ENCODE data around the gene AFAP1L2. TPM values are rescaled to one million over a fixed set of nuclear protein-coding genes. Genes with fewer than 3 reads are reported as not detected.

The AFAP1L2 gene
- total RNA-seq, 2 donors from 2014 or later = 1.3 to 8.8 TPM

DNA sequence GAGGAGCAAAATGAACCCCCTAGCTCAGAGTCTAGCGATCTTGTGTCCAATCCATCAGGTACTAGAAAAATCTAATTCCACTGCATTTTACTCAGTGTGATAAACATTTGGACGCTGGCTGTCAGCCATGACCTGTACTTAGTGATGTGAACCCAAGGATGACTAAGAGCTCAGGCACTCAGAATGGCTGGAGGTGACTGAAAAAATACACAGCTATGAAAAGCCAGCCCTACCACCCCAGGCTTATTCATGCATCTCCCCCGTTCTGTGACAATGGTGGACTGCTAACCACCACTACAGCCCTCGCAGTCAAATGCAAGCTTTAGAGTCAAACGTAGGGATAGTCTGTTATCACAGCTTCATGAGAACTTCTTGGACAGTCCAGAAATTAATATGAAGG is 14.9 kb downstream of the AFAP1L2 start:
- no peak overlapping the region for H3K4me3 Mint-ChIP-seq
- no peaks in the 10 kb centered on the region for H3K9me3 Mint-ChIP-seq
- DNase-seq (ENCODE audit: low spot score) = peak; percentile 39
- peaks cover 9 to 11% of the 10 kb centered on the region in 2 donors for H3K4me1 Mint-ChIP-seq (ENCODE audit: low read depth in 2 of 2)
- ATAC-seq = no peak
- no peaks in the 10 kb centered on the region for H3K36me3 Mint-ChIP-seq
- H3K27me3 Mint-ChIP-seq = peaks cover 12 to 39% of the 10 kb centered on the region in 2 donors
- no peak overlapping the region for H3K27ac Mint-ChIP-seq

DNA sequence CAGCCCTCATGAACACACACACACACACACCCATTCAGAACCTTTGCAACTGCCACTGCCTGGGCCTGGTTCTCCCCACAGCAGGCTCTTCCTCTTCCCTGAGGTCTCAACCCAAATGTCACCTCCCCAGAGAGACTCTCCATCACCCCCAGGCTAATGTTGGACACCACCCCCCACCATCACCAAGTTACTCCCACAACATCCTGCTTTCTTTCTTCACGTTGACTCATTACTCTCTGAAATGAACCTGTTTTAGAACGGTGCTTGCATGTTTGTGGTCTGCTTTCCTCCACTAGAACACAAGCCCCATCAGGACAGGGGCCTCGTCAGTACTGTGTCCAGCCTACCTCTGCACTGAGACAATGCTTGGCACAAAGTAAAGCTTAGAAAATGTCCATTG is 16.0 kb downstream of the AFAP1L2 start:
- peaks cover 8 to 9% of the 10 kb centered on the region in 2 donors for H3K4me1 Mint-ChIP-seq (ENCODE audit: low read depth in 2 of 2)
- H3K27me3 Mint-ChIP-seq = peaks cover 10 to 30% of the 10 kb centered on the region in 2 donors
- ATAC-seq (peak; percentile 57 to 70), DNase-seq (ENCODE audit: low spot score) (peak; percentile 45)
- H3K27ac Mint-ChIP-seq = peak overlapping the region in 1 of 2 donors; percentile 36
- no peaks in the 10 kb centered on the region for H3K36me3 Mint-ChIP-seq
- peak overlapping the region; percentile 9 for H3K4me3 Mint-ChIP-seq
- H3K9me3 Mint-ChIP-seq = no peaks in the 10 kb centered on the region

DNA sequence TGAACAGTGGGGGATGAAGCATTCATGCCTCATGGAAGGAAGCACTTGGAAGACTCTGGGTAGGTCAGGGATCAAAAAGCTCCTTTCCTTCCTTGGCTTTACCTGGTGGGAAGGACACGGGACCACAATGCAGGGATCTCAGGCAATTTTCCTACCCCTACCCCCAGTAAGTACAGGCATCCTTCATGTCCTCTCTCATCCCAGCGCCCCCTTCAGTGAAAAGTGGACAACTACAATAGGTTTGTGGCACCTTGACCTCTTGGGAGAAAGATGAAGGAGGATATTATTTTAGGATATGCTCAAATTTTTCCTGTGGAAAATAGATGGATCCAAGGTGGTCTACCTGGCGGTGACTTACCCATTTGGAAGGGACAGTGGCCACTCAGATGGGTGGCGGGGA is 16.5 kb downstream of the AFAP1L2 start:
- Mint-ChIP-seq H3K9me3 (no peaks in the 10 kb centered on the region), H3K36me3 (no peaks in the 10 kb centered on the region), H3K4me1 (ENCODE audit: low read depth in 2 of 2) (peaks cover 8 to 9% of the 10 kb centered on the region in 2 donors), H3K4me3 (no peak overlapping the region), H3K27ac (peak overlapping the region in 1 of 2 donors; percentile 36), H3K27me3 (peaks cover 13 to 30% of the 10 kb centered on the region in 2 donors)
- ATAC-seq (no peak), DNase-seq (ENCODE audit: low spot score) (peak; percentile 44)

DNA sequence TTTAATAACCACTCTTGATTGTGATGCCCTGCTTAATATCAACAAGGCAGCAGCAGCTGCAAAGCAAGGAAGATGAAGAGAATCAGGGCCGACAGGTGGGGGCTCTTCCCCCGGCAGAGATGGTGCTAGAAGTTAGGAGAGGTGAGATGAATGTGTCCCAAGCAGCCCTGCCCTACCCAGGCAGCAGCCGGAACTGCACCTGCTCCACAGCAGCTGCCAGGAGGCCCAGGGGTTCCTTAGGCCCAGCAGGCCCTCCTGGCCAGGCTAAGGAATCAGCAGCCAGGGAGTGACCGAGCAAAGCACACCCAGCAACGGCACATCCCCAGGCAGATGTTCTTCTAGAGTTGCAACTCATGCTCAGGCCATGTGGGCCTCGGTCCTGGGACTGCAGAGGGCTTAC is 17.9 kb downstream of the AFAP1L2 start:
- no peaks in the 10 kb centered on the region for H3K36me3 Mint-ChIP-seq
- no peaks in the 10 kb centered on the region for H3K9me3 Mint-ChIP-seq
- H3K4me1 Mint-ChIP-seq (ENCODE audit: low read depth in 2 of 2) = peaks cover 8 to 9% of the 10 kb centered on the region in 2 donors
- no peak overlapping the region for H3K4me3 Mint-ChIP-seq
- DNase-seq (ENCODE audit: low spot score) (peak; percentile 15), ATAC-seq (no peak)
- peaks cover 20 to 34% of the 10 kb centered on the region in 2 donors for H3K27me3 Mint-ChIP-seq
- no peak overlapping the region for H3K27ac Mint-ChIP-seq

DNA sequence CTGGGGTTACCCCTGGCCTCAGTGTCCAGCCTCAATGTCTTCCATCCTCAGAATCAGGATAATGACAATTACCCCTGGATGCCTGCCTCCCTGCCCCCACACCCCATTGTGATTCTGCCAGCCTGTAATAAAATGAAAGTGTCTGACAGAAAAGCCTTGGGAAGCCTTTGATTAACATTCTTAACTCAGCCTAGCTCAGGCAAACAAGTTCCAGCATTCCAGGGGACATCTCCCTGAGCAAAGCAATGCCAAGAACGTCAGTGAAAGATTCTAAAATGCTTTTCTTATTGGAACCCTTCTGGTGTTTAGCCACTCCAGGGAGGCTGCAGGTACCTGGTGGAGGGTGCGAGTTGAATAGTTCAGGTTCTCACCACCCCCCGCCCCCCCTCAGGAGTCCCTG is 18.7 kb downstream of the AFAP1L2 start:
- no peaks in the 10 kb centered on the region for H3K36me3 Mint-ChIP-seq
- H3K4me3 Mint-ChIP-seq = no peak overlapping the region
- peaks cover 8 to 9% of the 10 kb centered on the region in 2 donors for H3K4me1 Mint-ChIP-seq (ENCODE audit: low read depth in 2 of 2)
- no peak for DNase-seq (ENCODE audit: low spot score)
- ATAC-seq = no peak
- no peaks in the 10 kb centered on the region for H3K9me3 Mint-ChIP-seq
- H3K27ac Mint-ChIP-seq = no peak overlapping the region
- peaks cover 25 to 43% of the 10 kb centered on the region in 2 donors for H3K27me3 Mint-ChIP-seq

DNA sequence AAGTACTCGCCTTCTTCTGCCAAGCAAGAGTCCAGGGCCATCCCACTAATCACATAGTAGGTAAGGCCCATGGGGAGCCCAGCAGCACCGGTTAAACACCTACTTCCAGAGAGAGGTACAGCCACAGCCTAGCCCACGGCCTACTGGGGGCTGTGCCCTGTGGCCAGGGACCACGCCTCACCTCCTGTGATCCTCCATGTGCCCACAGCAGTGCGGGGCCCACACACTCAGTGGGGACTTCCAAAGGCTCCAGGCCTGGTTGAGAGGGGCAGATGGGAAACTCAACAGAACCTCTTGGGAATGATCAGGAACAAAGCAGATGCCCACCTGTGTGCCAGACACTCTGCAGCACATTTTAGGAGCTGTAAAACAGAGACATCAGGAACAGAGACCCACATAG is 19.7 kb downstream of the AFAP1L2 start:
- peak; percentile 2 for DNase-seq (ENCODE audit: low spot score)
- Mint-ChIP-seq H3K27me3 (peaks cover 24 to 45% of the 10 kb centered on the region in 2 donors), H3K4me1 (ENCODE audit: low read depth in 2 of 2) (peaks cover 8 to 9% of the 10 kb centered on the region in 2 donors), H3K36me3 (no peaks in the 10 kb centered on the region), H3K9me3 (no peaks in the 10 kb centered on the region), H3K27ac (no peak overlapping the region), H3K4me3 (no peak overlapping the region)
- no peak for ATAC-seq

DNA sequence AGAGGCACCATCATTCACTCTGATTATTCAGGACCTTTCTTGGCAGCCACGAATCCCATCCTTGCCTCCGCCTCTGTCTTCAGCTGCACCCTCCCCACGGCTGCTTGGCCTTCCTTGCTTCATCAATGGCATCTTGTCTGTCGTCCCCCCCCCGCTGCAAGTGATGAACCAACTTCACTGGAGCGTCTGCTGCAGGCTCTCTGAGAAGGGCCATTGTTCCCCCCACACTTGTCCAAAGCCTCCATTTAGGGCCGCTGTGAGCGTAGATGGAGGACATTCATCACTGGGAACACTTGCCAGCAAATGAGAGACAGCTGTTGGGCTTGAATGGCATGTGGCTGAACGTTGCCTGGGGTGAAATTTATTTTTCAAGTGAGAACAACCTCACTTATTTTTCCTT is 20.1 kb downstream of the AFAP1L2 start:
- H3K27me3 Mint-ChIP-seq = peaks cover 24 to 45% of the 10 kb centered on the region in 2 donors
- peaks cover 8 to 9% of the 10 kb centered on the region in 2 donors for H3K4me1 Mint-ChIP-seq (ENCODE audit: low read depth in 2 of 2)
- ATAC-seq = no peak
- H3K9me3 Mint-ChIP-seq = no peaks in the 10 kb centered on the region
- H3K4me3 Mint-ChIP-seq = no peak overlapping the region
- no peak for DNase-seq (ENCODE audit: low spot score)
- H3K27ac Mint-ChIP-seq = no peak overlapping the region
- H3K36me3 Mint-ChIP-seq = no peaks in the 10 kb centered on the region

DNA sequence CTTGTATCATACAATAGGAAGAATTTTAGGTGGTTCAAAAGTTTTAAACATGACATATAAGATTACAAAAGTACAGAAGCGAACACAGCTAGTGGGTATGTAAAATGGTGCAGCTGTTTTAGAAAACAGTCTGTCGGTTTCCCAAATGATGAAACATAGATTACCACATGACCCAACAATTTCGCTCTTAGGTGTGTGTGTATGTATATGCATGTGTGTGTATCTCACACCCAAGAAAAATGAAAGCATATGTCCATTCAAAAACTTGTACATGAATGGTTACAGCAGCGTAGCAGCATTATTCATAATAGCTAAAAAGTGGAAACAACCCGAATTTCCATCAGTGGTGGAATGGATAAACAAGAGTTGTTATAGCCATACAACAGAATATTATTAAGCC is 23.5 kb downstream of the AFAP1L2 start:
- peaks cover 28 to 31% of the 10 kb centered on the region in 2 donors for H3K27me3 Mint-ChIP-seq

DNA sequence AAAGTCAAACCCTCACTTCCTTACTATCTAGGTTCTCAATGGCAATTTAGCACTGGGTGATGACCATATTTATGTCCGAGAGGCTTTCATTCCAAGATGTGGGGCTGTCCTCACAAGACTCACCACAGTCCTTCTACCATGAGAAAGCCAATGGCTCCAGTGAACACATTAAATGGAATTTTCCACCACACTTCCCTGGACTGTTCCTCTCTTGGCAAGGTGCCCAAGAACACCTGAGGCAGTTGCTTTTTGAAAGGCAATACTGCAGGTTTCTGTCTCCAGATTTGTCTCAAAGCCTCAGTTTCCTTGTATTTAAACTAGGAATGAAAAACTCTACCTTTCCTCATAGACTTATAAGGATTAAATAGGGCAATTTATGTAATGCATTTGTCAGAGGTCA is 24.2 kb downstream of the AFAP1L2 start:
- ATAC-seq = no peak
- Mint-ChIP-seq H3K9me3 (no peaks in the 10 kb centered on the region), H3K27me3 (peaks cover 28 to 31% of the 10 kb centered on the region in 2 donors), H3K36me3 (no peaks in the 10 kb centered on the region), H3K4me3 (no peak overlapping the region), H3K4me1 (ENCODE audit: low read depth in 2 of 2) (no peaks in the 10 kb centered on the region), H3K27ac (no peak overlapping the region)
- DNase-seq (ENCODE audit: low spot score) = no peak

More for the DNA sequence above, 23.5 kb downstream of the AFAP1L2 start:
- H3K4me3 Mint-ChIP-seq = no peak overlapping the region
- no peak for DNase-seq (ENCODE audit: low spot score)
- no peak for ATAC-seq
- no peaks in the 10 kb centered on the region for H3K36me3 Mint-ChIP-seq
- H3K4me1 Mint-ChIP-seq (ENCODE audit: low read depth in 2 of 2) = no peaks in the 10 kb centered on the region
- no peak overlapping the region for H3K27ac Mint-ChIP-seq
- no peaks in the 10 kb centered on the region for H3K9me3 Mint-ChIP-seq

DNA sequence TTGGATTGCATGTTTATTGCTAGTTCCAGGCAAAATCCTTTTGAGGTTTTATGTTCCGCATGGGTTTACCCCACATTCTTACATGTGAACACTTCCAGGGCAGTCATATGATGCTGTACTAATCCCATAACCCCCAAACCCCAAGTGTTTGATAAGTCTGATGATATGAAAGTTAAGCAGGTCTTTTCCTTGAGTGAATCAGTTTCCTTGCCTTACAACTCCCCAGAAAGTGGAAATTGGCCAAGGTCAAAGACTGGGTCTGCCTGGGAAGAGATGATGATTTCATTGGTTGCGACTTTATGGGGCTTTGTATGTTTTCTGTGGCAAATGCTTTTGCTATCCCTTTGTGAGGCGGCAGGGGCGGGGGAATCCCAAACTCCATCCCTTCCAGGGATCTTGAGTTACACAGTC is 24.7 kb downstream of the AFAP1L2 start:
- Mint-ChIP-seq H3K4me1 (ENCODE audit: low read depth in 2 of 2) (no peaks in the 10 kb centered on the region), H3K36me3 (no peaks in the 10 kb centered on the region), H3K4me3 (no peak overlapping the region), H3K27ac (no peak overlapping the region), H3K9me3 (no peaks in the 10 kb centered on the region), H3K27me3 (peaks cover 28 to 31% of the 10 kb centered on the region in 2 donors)
- ATAC-seq = no peak
- DNase-seq (ENCODE audit: low spot score) = no peak

DNA sequence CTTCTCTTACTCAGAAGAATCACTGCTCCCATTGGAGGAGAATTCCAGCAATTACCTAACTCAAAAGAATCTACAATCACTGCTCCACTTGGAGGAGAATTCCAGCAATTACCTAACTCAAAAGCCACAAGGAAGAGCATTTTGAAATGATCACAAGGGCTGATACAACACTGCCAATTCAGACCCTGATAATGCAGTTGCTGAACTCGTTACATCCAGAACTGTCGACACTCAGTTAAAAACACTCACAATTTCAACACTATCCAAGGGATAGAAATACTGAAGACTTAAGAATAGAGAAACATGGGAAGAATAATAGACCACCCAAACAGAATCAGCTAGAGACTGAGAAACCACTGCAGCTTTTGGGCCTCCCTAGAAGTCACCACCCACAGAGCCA is 27.8 kb downstream of the AFAP1L2 start:
- ATAC-seq = no peak
- Mint-ChIP-seq H3K27ac (no peak overlapping the region), H3K27me3 (peaks cover 18 to 19% of the 10 kb centered on the region in 2 donors), H3K36me3 (no peaks in the 10 kb centered on the region), H3K4me3 (no peak overlapping the region), H3K4me1 (ENCODE audit: low read depth in 2 of 2) (no peaks in the 10 kb centered on the region), H3K9me3 (no peaks in the 10 kb centered on the region)
- no peak for DNase-seq (ENCODE audit: low spot score)

DNA sequence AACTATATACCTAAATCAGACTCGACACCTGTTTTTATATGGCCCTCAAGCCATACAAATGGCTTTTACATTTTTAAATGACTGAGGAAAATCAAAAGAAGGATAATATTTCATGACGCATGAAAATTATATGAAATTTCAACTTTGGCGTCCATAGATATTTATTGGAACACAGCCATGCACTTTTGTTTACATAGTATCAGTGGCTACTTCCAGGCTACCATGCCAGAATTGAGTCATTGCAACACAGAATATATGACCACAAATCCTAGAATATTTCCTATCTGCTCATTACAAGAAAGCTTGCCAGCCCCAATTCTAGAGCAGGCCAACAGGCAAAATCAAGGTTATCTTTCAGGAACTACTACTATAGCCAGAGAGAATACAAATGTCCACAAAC is 29.3 kb downstream of the AFAP1L2 start:
- ATAC-seq = no peak

DNA sequence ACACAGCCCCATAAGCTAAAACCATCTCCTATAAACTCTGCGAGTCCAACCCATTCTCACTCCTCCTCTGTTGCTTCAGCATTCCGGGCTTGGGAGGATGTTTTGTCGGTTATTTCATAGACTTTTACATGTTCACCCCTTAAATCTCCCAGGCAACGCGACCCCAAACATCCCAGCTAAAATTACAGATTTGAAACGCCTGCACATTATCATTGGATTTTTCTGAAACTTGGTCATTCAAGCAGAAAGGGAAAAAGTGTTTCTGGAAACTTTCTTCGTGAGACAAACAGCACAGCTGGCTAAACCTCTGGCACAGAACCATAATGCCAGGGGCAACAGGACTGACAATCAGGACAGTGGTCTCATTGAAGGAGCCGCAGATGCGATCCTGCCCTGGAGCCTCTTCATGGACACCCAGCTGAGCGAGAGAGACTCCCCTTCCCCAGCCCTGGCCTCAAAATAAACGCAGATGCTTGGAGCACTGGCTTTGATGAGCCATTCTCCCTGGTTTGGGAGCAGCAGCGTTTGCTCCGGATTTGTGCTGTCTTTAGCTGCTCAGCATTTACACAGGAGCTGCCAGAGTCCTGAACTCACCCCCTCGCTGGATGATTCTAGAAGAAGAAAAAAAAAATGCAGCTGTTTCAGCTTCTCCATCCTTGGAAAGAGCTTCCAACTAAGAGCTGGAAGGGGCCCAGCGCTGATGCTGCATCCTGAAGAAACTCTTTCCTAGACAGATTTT is 30.1 kb downstream of the AFAP1L2 start:
- no peak overlapping the region for H3K4me3 Mint-ChIP-seq
- no peak overlapping the region for H3K27ac Mint-ChIP-seq
- no peak for ATAC-seq
- H3K4me1 Mint-ChIP-seq (ENCODE audit: low read depth in 2 of 2) = no peaks in the 10 kb centered on the region
- no peak for DNase-seq (ENCODE audit: low spot score)
- H3K36me3 Mint-ChIP-seq = no peaks in the 10 kb centered on the region
- H3K9me3 Mint-ChIP-seq = no peaks in the 10 kb centered on the region
- peaks cover 0 to 9% of the 10 kb centered on the region in 2 donors for H3K27me3 Mint-ChIP-seq

More for the DNA sequence above, 29.3 kb downstream of the AFAP1L2 start:
- H3K4me3 Mint-ChIP-seq = no peak overlapping the region
- H3K27me3 Mint-ChIP-seq = peaks cover 4 to 9% of the 10 kb centered on the region in 2 donors
- no peaks in the 10 kb centered on the region for H3K36me3 Mint-ChIP-seq
- no peak overlapping the region for H3K27ac Mint-ChIP-seq
- no peaks in the 10 kb centered on the region for H3K4me1 Mint-ChIP-seq (ENCODE audit: low read depth in 2 of 2)
- DNase-seq (ENCODE audit: low spot score) = no peak
- no peaks in the 10 kb centered on the region for H3K9me3 Mint-ChIP-seq

DNA sequence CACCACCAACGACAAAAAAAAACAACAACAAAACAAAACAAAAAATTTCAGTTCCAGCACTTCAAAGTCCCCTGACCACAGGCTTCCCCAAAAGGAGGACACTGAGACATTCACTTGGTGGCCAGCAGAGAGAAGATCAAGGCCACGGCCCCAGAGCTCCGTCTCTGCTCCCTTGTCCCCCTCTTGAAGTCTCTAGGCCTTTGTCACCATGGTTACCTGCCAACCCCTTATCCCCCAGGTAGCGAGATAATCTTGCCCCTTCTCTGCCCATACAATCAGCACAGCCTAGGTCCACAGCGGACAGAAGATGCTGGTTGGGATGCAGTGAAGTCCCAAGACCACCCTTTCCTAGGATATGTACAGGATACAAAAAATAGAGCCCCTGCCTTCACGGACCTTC is 30.7 kb downstream of the AFAP1L2 start:
- DNase-seq (ENCODE audit: low spot score) (no peak), ATAC-seq (no peak)
- no peak overlapping the region for H3K27ac Mint-ChIP-seq
- H3K4me1 Mint-ChIP-seq (ENCODE audit: low read depth in 2 of 2) = no peaks in the 10 kb centered on the region
- H3K4me3 Mint-ChIP-seq = no peak overlapping the region
- H3K27me3 Mint-ChIP-seq = peaks cover 0 to 9% of the 10 kb centered on the region in 2 donors
- no peaks in the 10 kb centered on the region for H3K9me3 Mint-ChIP-seq
- no peaks in the 10 kb centered on the region for H3K36me3 Mint-ChIP-seq
